ENCODE measurements around the gene KRT10.

GRCh38 chr17:40817103-40817682, 5.2 kb downstream of the KRT10 start:
- no peak for TF ChIP-seq CTCF (conservative IDR thresholded peaks at IDR 0.05 in 1 of 2, IDR thresholded peaks at IDR 0.05 in 1 of 2; ENCODE audit: low read depth in 1 of 2, low read length in 2 of 2)
- TF ChIP-seq EZH2 (IDR thresholded peaks at IDR 0.05; ENCODE audit: low read length, missing control alignments), result no peak

Measured in fibroblast of lung (primary cell).